K562 (cell line): ENCODE results near the gene PACC1. TPM values are rescaled to one million over a fixed set of nuclear protein-coding genes. Genes with fewer than 3 reads are reported as not detected.
A peak's percentile ranks its signal among the peaks of the same experiment; 100 is the strongest.

Experiments
- COPS2 ChIP-seq: fragments of 450-650 bp; conservative IDR thresholded peaks from 2 replicates; pipeline ENCODE4 v1.6.1; 2016; ENCODE audit warnings: mild to moderate bottlenecking, moderate library complexity
- E2F3 ChIP-seq: fragments of 250-450 bp; sonication (Bioruptor Pico); IDR thresholded peaks from 2 replicates; pipeline ENCODE4 v1.4.0; 2020; ENCODE audit warnings: mild to moderate bottlenecking
- HIVEP1 ChIP-seq: fragments of 250-450 bp; sonication (Bioruptor Pico); IDR thresholded peaks from 2 replicates; pipeline ENCODE4 v1.4.0; 2020; ENCODE audit warnings: mild to moderate bottlenecking
- JUND ChIP-seq, 2 experiments: IDR thresholded peaks; 2 replicates in 1 of 2; 3 replicates in 1 of 2; pipeline ENCODE4 v1.6.1; 2011; ENCODE audit warnings: borderline replicate concordance in 2 of 2, low read depth in 2 of 2, low read length in 2 of 2, improper control_type of control experiment in 1 of 2, missing biosample characterization in 1 of 2, missing genetic modification characterization in 1 of 2, missing genetic modification reagents in 1 of 2
- LEF1 ChIP-seq: fragments of 450-650 bp; IDR thresholded peaks from 2 replicates; pipeline ENCODE4 v1.6.1; 2016; ENCODE audit warnings: mild to moderate bottlenecking
- NCOR1 ChIP-seq: fragments of 450-650 bp; IDR thresholded peaks from 2 replicates; pipeline ENCODE4 v1.6.1; 2016; ENCODE audit warnings: mild to moderate bottlenecking, moderate library complexity
- NR4A1 ChIP-seq, 2 experiments: fragments of 250-450 bp in 1 of 2; fragments of 450-650 bp in 1 of 2; sonication (Bioruptor Pico) in 1 of 2; IDR thresholded peaks; 2 replicates each; pipeline versions ENCODE4 v1.4.0 to v1.6.1; 2016 to 2020; ENCODE audit warnings: mild to moderate bottlenecking in 2 of 2, missing compliant biosample characterization in 1 of 2, missing genetic modification characterization in 1 of 2, moderate library complexity in 1 of 2
- POLR2AphosphoS5 ChIP-seq: IDR thresholded peaks from 2 replicates; pipeline ENCODE4 v1.6.1; 2011; ENCODE audit warnings: mild to moderate bottlenecking, low read depth, low read length, moderate library complexity; ENCODE audit not compliant: control insufficient read depth, insufficient read depth
- SIX5 ChIP-seq, 2 experiments: IDR thresholded peaks; 2 replicates each; pipeline ENCODE4 v1.6.1; 2011; ENCODE audit warnings: low read length in 2 of 2, borderline replicate concordance in 1 of 2, low read depth in 1 of 2, mild to moderate bottlenecking in 1 of 2, moderate library complexity in 1 of 2; ENCODE audit not compliant: insufficient read depth in 1 of 2
- ZNF217 ChIP-seq: sonication (generic); formaldehyde crosslinking; IDR thresholded peaks from 2 replicates; pipeline ENCODE4 v1.8.0; 2022; ENCODE audit warnings: mild to moderate bottlenecking, missing genetic modification reagents
- polyA plus RNA-seq, 8 experiments: library from polyadenylated mRNA; depleted of rRNA in 4 of 8; stranded (reverse) in 5 of 8; unstranded in 3 of 8; fragments of >200 nt; fragmentation: Nextera tagmentation in 2 of 8; fragmentation: Illumina TruSeq in 1 of 8; extraction: Ambion mirVana in 2 of 8; extraction: Trizol in 1 of 8; gene quantifications; 2 replicates each; pipeline versions ENCODE4 v1.2.1 to v1.2.3, GENCODE V29; 2011 to 2014; ENCODE audit warnings: inconsistent platforms in 1 of 8, missing spikeins in 1 of 8
- total RNA-seq, 7 experiments: library from RNA; depleted of rRNA in 6 of 7; stranded (reverse); fragments of >200 nt in 6 of 7; fragmentation: Illumina TruSeq in 2 of 7; extraction: Trizol in 2 of 7; gene quantifications; 2 replicates each; pipeline versions ENCODE4 v1.2.1 to v1.2.3, GENCODE V29; 2011 to 2021; ENCODE audit warnings: low replicate concordance in 1 of 7
- TF ChIP-seq, protein P1 (sequence below), 2 experiments: fragments of 450-650 bp; IDR thresholded peaks; 2 replicates each; pipeline ENCODE4 v1.6.1; 2018; ENCODE audit warnings: mild to moderate bottlenecking in 2 of 2, low read depth in 1 of 2; ENCODE audit not compliant: partially characterized antibody in 2 of 2
- TF ChIP-seq, protein P2 (sequence below): IDR thresholded peaks from 2 replicates; pipeline ENCODE4 v1.6.1; 2016; ENCODE audit warnings: missing genetic modification characterization, missing compliant biosample characterization
- TF ChIP-seq, protein P3 (sequence below): fragments of 150-350 bp; IDR thresholded peaks from 2 replicates; pipeline ENCODE4 v1.6.1; 2014; ENCODE audit warnings: low read depth, mild to moderate bottlenecking, low read length, borderline replicate concordance

Gene PACC1
- total and polyA plus RNA-seq, 9 of the 15 experiments (the other 6 are each of a cell fraction or from before 2014, with no cell fraction given): 7.1 to 19.3 (median 14.9) TPM

DNA sequence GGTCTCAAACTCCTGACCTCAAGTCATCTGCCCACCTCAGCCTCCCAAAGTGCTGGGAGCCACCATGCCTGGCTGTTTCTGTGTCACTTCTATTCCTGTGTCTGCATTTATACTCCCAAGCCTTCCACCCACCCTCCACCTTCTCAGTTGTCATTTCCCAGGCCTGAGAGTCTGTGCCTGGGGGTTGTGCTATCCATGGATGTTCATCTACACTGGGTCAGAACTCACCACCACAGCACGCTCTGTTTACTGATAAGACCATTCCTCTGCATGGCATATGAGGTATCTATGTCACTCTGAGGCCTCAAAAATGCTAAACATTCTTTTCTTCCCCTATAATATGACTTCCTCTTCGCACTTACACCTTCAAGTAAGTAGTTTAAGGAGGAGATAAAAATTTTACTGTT lies 24.1 kb upstream of the PACC1 start (continued):
- TF ChIP-seq, protein P1, sequence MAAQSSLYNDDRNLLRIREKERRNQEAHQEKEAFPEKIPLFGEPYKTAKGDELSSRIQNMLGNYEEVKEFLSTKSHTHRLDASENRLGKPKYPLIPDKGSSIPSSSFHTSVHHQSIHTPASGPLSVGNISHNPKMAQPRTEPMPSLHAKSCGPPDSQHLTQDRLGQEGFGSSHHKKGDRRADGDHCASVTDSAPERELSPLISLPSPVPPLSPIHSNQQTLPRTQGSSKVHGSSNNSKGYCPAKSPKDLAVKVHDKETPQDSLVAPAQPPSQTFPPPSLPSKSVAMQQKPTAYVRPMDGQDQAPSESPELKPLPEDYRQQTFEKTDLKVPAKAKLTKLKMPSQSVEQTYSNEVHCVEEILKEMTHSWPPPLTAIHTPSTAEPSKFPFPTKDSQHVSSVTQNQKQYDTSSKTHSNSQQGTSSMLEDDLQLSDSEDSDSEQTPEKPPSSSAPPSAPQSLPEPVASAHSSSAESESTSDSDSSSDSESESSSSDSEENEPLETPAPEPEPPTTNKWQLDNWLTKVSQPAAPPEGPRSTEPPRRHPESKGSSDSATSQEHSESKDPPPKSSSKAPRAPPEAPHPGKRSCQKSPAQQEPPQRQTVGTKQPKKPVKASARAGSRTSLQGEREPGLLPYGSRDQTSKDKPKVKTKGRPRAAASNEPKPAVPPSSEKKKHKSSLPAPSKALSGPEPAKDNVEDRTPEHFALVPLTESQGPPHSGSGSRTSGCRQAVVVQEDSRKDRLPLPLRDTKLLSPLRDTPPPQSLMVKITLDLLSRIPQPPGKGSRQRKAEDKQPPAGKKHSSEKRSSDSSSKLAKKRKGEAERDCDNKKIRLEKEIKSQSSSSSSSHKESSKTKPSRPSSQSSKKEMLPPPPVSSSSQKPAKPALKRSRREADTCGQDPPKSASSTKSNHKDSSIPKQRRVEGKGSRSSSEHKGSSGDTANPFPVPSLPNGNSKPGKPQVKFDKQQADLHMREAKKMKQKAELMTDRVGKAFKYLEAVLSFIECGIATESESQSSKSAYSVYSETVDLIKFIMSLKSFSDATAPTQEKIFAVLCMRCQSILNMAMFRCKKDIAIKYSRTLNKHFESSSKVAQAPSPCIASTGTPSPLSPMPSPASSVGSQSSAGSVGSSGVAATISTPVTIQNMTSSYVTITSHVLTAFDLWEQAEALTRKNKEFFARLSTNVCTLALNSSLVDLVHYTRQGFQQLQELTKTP (IDR thresholded peaks at IDR 0.05; ENCODE audit: low read depth in 1 of 2, partially characterized antibody in 2 of 2): no peak
- TF ChIP-seq COPS2 (no peak), HIVEP1 (CRISPR knock-in tag) (no peak), POLR2AphosphoS5 (peak; percentile 35; the same call in 1 of the 2 replicates), JUND (IDR thresholded peaks at IDR 0.05; ENCODE audit: borderline replicate concordance, low read depth, low read length) (peak; percentile 40; the same call in 1 of the 2 replicates), JUND (tag; IDR thresholded peaks at IDR 0.05; ENCODE audit: borderline replicate concordance, low read depth, low read length) (peak; percentile 35; the same call in 1 of the 3 replicates), E2F3 (no peak), NR4A1 (CRISPR knock-in tag; IDR thresholded peaks at IDR 0.05) (no peak), NR4A1 (tag; IDR thresholded peaks at IDR 0.05) (no peak), LEF1 (peak; percentile 45; the same call in 1 of the 2 replicates), ZNF217 (CRISPR knock-in tag) (no peak), SIX5 (IDR thresholded peaks at IDR 0.05; ENCODE audit: borderline replicate concordance in 1 of 2, insufficient read depth in 1 of 2, low read depth in 1 of 2, low read length in 2 of 2) (no peak), NCOR1 (peak; percentile 42; the same call in 1 of the 2 replicates)
- TF ChIP-seq, protein P2, sequence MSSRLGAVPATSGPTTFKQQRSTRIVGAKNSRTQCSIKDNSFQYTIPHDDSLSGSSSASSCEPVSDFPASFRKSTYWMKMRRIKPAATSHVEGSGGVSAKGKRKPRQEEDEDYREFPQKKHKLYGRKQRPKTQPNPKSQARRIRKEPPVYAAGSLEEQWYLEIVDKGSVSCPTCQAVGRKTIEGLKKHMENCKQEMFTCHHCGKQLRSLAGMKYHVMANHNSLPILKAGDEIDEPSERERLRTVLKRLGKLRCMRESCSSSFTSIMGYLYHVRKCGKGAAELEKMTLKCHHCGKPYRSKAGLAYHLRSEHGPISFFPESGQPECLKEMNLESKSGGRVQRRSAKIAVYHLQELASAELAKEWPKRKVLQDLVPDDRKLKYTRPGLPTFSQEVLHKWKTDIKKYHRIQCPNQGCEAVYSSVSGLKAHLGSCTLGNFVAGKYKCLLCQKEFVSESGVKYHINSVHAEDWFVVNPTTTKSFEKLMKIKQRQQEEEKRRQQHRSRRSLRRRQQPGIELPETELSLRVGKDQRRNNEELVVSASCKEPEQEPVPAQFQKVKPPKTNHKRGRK (tag): no peak
- TF ChIP-seq, protein P3, sequence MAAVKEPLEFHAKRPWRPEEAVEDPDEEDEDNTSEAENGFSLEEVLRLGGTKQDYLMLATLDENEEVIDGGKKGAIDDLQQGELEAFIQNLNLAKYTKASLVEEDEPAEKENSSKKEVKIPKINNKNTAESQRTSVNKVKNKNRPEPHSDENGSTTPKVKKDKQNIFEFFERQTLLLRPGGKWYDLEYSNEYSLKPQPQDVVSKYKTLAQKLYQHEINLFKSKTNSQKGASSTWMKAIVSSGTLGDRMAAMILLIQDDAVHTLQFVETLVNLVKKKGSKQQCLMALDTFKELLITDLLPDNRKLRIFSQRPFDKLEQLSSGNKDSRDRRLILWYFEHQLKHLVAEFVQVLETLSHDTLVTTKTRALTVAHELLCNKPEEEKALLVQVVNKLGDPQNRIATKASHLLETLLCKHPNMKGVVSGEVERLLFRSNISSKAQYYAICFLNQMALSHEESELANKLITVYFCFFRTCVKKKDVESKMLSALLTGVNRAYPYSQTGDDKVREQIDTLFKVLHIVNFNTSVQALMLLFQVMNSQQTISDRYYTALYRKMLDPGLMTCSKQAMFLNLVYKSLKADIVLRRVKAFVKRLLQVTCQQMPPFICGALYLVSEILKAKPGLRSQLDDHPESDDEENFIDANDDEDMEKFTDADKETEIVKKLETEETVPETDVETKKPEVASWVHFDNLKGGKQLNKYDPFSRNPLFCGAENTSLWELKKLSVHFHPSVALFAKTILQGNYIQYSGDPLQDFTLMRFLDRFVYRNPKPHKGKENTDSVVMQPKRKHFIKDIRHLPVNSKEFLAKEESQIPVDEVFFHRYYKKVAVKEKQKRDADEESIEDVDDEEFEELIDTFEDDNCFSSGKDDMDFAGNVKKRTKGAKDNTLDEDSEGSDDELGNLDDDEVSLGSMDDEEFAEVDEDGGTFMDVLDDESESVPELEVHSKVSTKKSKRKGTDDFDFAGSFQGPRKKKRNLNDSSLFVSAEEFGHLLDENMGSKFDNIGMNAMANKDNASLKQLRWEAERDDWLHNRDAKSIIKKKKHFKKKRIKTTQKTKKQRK: no peak
